ENCODE results near the gene DPPA4. TPM values are rescaled to one million over a fixed set of nuclear protein-coding genes. Genes with fewer than 3 reads are reported as not detected.
"Not testable (repeated sequence)": the region's sequence is repeated elsewhere in the genome, so short reads cannot be mapped to it uniquely, and the experiment has no call there.

DPPA4 gene
- total RNA-seq, 1 experiment from 2014 or later: not detected

- Histone ChIP-seq H3K27me3 (ENCODE audit: insufficient read depth, low read depth) (no peaks in the 10 kb centered on the region), H3F3A (ENCODE audit: insufficient read depth, low read depth) (no peaks in the 10 kb centered on the region), H3K36me3 (ENCODE audit: low read depth) (no peaks in the 10 kb centered on the region), H3K79me2 (ENCODE audit: low read depth) (no peaks in the 10 kb centered on the region), H3K4me2 (no peak overlapping the region), H3K9me2 (ENCODE audit: insufficient read depth) (no peaks in the 10 kb centered on the region), H3K4me1 (replicated peaks; ENCODE audit: insufficient read depth) (no peaks in the 10 kb centered on the region), H3K4me3 (no peak overlapping the region), H2AFZ (no peak overlapping the region), H4K20me1 (ENCODE audit: insufficient read depth) (no peaks in the 10 kb centered on the region), H3K9me3 (ENCODE audit: insufficient read depth, low read depth) (no peaks in the 10 kb centered on the region), H3K27ac (no peak overlapping the region)
- BruUV-seq (replicated peaks): no TSS peak
- DNase-seq: no peak
- POLR2A ChIA-PET (ENCODE audit: unreplicated experiment): no interaction called here
- intact Hi-C loops (cut with micrococcal nuclease; ENCODE audit: unreplicated experiment): no loop called here
- no peak for TF ChIP-seq EZH2 (IDR thresholded peaks at IDR 0.05; ENCODE audit: low read depth)
- TF ChIP-seq, protein P1, sequence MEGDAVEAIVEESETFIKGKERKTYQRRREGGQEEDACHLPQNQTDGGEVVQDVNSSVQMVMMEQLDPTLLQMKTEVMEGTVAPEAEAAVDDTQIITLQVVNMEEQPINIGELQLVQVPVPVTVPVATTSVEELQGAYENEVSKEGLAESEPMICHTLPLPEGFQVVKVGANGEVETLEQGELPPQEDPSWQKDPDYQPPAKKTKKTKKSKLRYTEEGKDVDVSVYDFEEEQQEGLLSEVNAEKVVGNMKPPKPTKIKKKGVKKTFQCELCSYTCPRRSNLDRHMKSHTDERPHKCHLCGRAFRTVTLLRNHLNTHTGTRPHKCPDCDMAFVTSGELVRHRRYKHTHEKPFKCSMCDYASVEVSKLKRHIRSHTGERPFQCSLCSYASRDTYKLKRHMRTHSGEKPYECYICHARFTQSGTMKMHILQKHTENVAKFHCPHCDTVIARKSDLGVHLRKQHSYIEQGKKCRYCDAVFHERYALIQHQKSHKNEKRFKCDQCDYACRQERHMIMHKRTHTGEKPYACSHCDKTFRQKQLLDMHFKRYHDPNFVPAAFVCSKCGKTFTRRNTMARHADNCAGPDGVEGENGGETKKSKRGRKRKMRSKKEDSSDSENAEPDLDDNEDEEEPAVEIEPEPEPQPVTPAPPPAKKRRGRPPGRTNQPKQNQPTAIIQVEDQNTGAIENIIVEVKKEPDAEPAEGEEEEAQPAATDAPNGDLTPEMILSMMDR (conservative IDR thresholded peaks at IDR 0.05): no peak
- CTCF ChIA-PET: no interaction called here
These were observed 26.3 kb upstream of the DPPA4 start for GRCh38 chr3:109363634-109364033.

GRCh38 chr3:109362823-109363222 is 25.5 kb upstream of the DPPA4 start:
- BruUV-seq (replicated peaks): no TSS peak
- ChIA-PET POLR2A (ENCODE audit: unreplicated experiment) (no interaction called here), CTCF (no interaction called here)
- Histone ChIP-seq H3K4me3 (no peak overlapping the region), H2AFZ (no peak overlapping the region), H3K36me3 (ENCODE audit: low read depth) (no peaks in the 10 kb centered on the region), H4K20me1 (ENCODE audit: insufficient read depth) (no peaks in the 10 kb centered on the region), H3K79me2 (ENCODE audit: low read depth) (no peaks in the 10 kb centered on the region), H3K9me2 (ENCODE audit: insufficient read depth) (no peaks in the 10 kb centered on the region), H3K4me2 (no peak overlapping the region), H3K9me3 (ENCODE audit: insufficient read depth, low read depth) (no peaks in the 10 kb centered on the region), H3K27ac (no peak overlapping the region), H3F3A (ENCODE audit: insufficient read depth, low read depth) (no peaks in the 10 kb centered on the region), H3K4me1 (replicated peaks; ENCODE audit: insufficient read depth) (no peaks in the 10 kb centered on the region), H3K27me3 (ENCODE audit: insufficient read depth, low read depth) (0 out of 2 replicates have a peak, but pooled peaks cover under 1% of the 10 kb centered on the region)
- no peak for TF ChIP-seq EZH2 (IDR thresholded peaks at IDR 0.05; ENCODE audit: low read depth)
- TF ChIP-seq, protein P1 (conservative IDR thresholded peaks at IDR 0.05): no peak
- intact Hi-C loops (cut with micrococcal nuclease; ENCODE audit: unreplicated experiment): no loop called here
- DNase-seq: no peak

DNA sequence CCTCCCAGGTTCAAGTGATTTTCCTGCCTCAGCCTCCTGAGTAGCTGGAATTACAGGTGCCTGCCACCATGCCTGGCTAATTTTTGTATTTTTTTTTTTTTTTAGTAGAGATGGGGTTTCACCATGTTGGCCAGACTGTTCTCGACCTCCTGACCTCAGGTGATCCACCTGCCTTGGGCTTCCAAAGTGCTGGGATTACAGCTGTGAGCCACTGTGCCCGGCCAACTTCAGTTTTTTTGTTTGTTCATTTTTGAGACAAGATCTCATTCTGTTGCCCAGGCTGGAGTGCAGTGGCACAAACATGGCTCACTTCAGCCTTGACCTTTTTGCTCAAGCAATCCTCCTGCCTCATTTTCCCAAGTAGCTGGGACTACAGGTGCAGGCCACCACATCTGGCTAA is 21.5 kb upstream of the DPPA4 start:
- DNase-seq; H3K4me3 ChIP-seq; BruUV-seq (replicated peaks); H4K20me1 ChIP-seq (ENCODE audit: insufficient read depth); H3K4me2 ChIP-seq; H2AFZ ChIP-seq; H3K4me1 ChIP-seq (replicated peaks; ENCODE audit: insufficient read depth); POLR2A ChIA-PET (ENCODE audit: unreplicated experiment); H3K27ac ChIP-seq; H3K9me3 ChIP-seq (ENCODE audit: insufficient read depth, low read depth); H3F3A ChIP-seq (ENCODE audit: insufficient read depth, low read depth); H3K79me2 ChIP-seq (ENCODE audit: low read depth); CTCF ChIA-PET; H3K9me2 ChIP-seq (ENCODE audit: insufficient read depth); H3K27me3 ChIP-seq (ENCODE audit: insufficient read depth, low read depth); intact Hi-C loops (cut with micrococcal nuclease; ENCODE audit: unreplicated experiment); H3K36me3 ChIP-seq (ENCODE audit: low read depth): not testable (repeated sequence)

GRCh38 chr3:109356442-109357155 is 19.3 kb upstream of the DPPA4 start:
- Histone ChIP-seq H2AFZ (no peak overlapping the region), H3K4me2 (no peak overlapping the region), H3K79me2 (ENCODE audit: low read depth) (no peaks in the 10 kb centered on the region), H4K20me1 (ENCODE audit: insufficient read depth) (no peaks in the 10 kb centered on the region), H3K4me3 (no peak overlapping the region), H3K9me2 (ENCODE audit: insufficient read depth) (no peaks in the 10 kb centered on the region), H3K9me3 (ENCODE audit: insufficient read depth, low read depth) (no peaks in the 10 kb centered on the region), H3F3A (ENCODE audit: insufficient read depth, low read depth) (no peaks in the 10 kb centered on the region), H3K27ac (no peak overlapping the region), H3K36me3 (ENCODE audit: low read depth) (no peaks in the 10 kb centered on the region), H3K4me1 (replicated peaks; ENCODE audit: insufficient read depth) (no peaks in the 10 kb centered on the region), H3K27me3 (ENCODE audit: insufficient read depth, low read depth) (0 out of 2 replicates have a peak, but pooled peaks cover 5% of the 10 kb centered on the region)
- TF ChIP-seq, protein P1 (conservative IDR thresholded peaks at IDR 0.05): no peak
- no TSS peak for BruUV-seq (replicated peaks)
- POLR2A ChIA-PET (ENCODE audit: unreplicated experiment): no interaction called here
- CTCF ChIA-PET: no interaction called here
- intact Hi-C loops (cut with micrococcal nuclease; ENCODE audit: unreplicated experiment): no loop called here
- no peak for DNase-seq
